H1 (cell line): ENCODE data around the gene PCDH19. TPM values are rescaled to one million over a fixed set of nuclear protein-coding genes. Genes with fewer than 3 reads are reported as not detected.

Experiments
- CTCF ChIA-PET: fragments of 300-600 bp; sonication (Branson Sonifier 250); formaldehyde crosslinking; loops from one replicate; lab custom pipeline; 2021; ENCODE audit not compliant: partially characterized antibody; lab: Charles Lee
- POLR2A ChIA-PET: fragments of 300-600 bp; sonication (Branson Sonifier 250); formaldehyde crosslinking; loops from one replicate; lab custom pipeline; 2021; ENCODE audit warnings: inconsistent platforms; ENCODE audit not compliant: partially characterized antibody; lab: Charles Lee
- DNase-seq, 2 experiments: peaks; one replicate each; pipeline versions ENCODE4 v3.0.0 to v3.0.0-alpha.2; 2010 to 2022; ENCODE audit warnings: low spot score in 2 of 2, low read depth in 1 of 2, mixed read lengths in 1 of 2
- FAIRE-seq: peaks from 2 replicates; lab custom pipeline; 2011; peaks lifted over from hg19 to GRCh38; lab: Jason Lieb, UNC
- H2AFZ ChIP-seq: 2 replicates; pipeline ENCODE4 v1.8.1; 2012; ENCODE audit warnings: low read length, inconsistent platforms
- H2AK5ac ChIP-seq: 2 replicates; pipeline ENCODE4 v1.6.1; 2013; ENCODE audit warnings: low read depth, low read length
- H2BK120ac ChIP-seq: replicated peaks from 2 replicates; pipeline ENCODE3; 2013; ENCODE audit warnings: low read depth, low read length, inconsistent platforms
- H2BK12ac ChIP-seq: 2 replicates; pipeline ENCODE4 v1.6.1; 2013; ENCODE audit warnings: low read depth, low read length
- H2BK15ac ChIP-seq: 2 replicates; pipeline ENCODE4 v1.6.1; 2013; ENCODE audit warnings: low read length
- H2BK20ac ChIP-seq: 2 replicates; pipeline ENCODE4 v1.6.1; 2013; ENCODE audit warnings: low read length
- H2BK5ac ChIP-seq: 2 replicates; pipeline ENCODE4 v1.6.1; 2013; ENCODE audit warnings: low read depth, low read length
- H3K14ac ChIP-seq: 2 replicates; pipeline ENCODE4 v1.6.1; 2013; ENCODE audit warnings: inconsistent platforms; ENCODE audit not compliant: insufficient read length
- H3K18ac ChIP-seq: 2 replicates; pipeline ENCODE4 v1.6.1; 2013; ENCODE audit warnings: low read length; ENCODE audit errors: extremely low read depth
- H3K23ac ChIP-seq: 2 replicates; pipeline ENCODE4 v1.6.1; 2013; ENCODE audit warnings: inconsistent platforms; ENCODE audit not compliant: insufficient read length
- H3K23me2 ChIP-seq: 2 replicates; pipeline ENCODE4 v1.6.1; 2013; ENCODE audit warnings: low read depth, low read length
- H3K27ac ChIP-seq: 2 replicates; pipeline ENCODE4 v1.6.1; 2011; ENCODE audit warnings: low read depth, low read length, inconsistent platforms
- H3K27me3 ChIP-seq, 4 experiments: replicated peaks in 1 of 4; 1 replicate in 1 of 4; 2 replicates in 3 of 4; pipeline versions ENCODE4 v1.6.1 to v1.8.1; 2011 to 2013; ENCODE audit warnings: low read length in 3 of 4, mild to moderate bottlenecking in 3 of 4, inconsistent platforms in 2 of 4, mixed read lengths in 2 of 4, moderate library complexity in 1 of 4; ENCODE audit not compliant: control insufficient read depth in 3 of 4, insufficient read depth in 3 of 4; ENCODE audit errors: extremely low read depth in 1 of 4
- H3K36me3 ChIP-seq, 4 experiments: 2 replicates each; pipeline versions ENCODE4 v1.6.1 to v1.8.1; 2011 to 2013; ENCODE audit warnings: mild to moderate bottlenecking in 4 of 4, low read length in 3 of 4, moderate library complexity in 2 of 4, control low read depth in 1 of 4, inconsistent platforms in 1 of 4; ENCODE audit not compliant: insufficient read depth in 4 of 4, control insufficient read depth in 2 of 4
- H3K4ac ChIP-seq: replicated peaks from 2 replicates; pipeline ENCODE3; 2013; ENCODE audit warnings: low read length, low read depth, mixed read lengths, inconsistent platforms; ENCODE audit not compliant: insufficient read length
- H3K4me1 ChIP-seq, 4 experiments: replicated peaks in 1 of 4; 1 replicate in 1 of 4; 2 replicates in 3 of 4; pipeline versions ENCODE4 v1.6.1 to v1.8.1; 2011 to 2013; ENCODE audit warnings: low read length in 3 of 4, inconsistent platforms in 2 of 4, mixed read lengths in 1 of 4; ENCODE audit not compliant: insufficient read depth in 4 of 4, control insufficient read depth in 3 of 4
- H3K4me2 ChIP-seq, 2 experiments: 2 replicates each; pipeline versions ENCODE4 v1.6.1 to v1.8.1; 2011 to 2013; ENCODE audit warnings: low read depth in 2 of 2, low read length in 2 of 2, control low read depth in 1 of 2, inconsistent platforms in 1 of 2, mild to moderate bottlenecking in 1 of 2; ENCODE audit not compliant: insufficient read depth in 1 of 2
- H3K4me3 ChIP-seq, 4 experiments: fragments of 200-600, 300-600 bp in 1 of 4; sonication (generic), shearing (Covaris generic), sonication (Bioruptor Twin) in 1 of 4; 2 replicates each; pipeline versions ENCODE4 v1.5.1 to v1.8.1; 2011 to 2016; ENCODE audit warnings: low read length in 4 of 4, low read depth in 3 of 4, control low read depth in 2 of 4, inconsistent platforms in 2 of 4, mild to moderate bottlenecking in 2 of 4, mixed read lengths in 1 of 4, moderate library complexity in 1 of 4; ENCODE audit not compliant: insufficient read depth in 2 of 4; ENCODE audit errors: extremely low read depth in 1 of 4
- H3K56ac ChIP-seq: replicated peaks from 2 replicates; pipeline ENCODE3; 2013; ENCODE audit warnings: low read depth, mild to moderate bottlenecking, mixed read lengths, low read length, inconsistent platforms; ENCODE audit not compliant: insufficient read length
- H3K79me1 ChIP-seq: 2 replicates; pipeline ENCODE4 v1.6.1; 2013; ENCODE audit warnings: low read depth, low read length, control low read depth
- H3K79me2 ChIP-seq, 2 experiments: 2 replicates each; pipeline versions ENCODE4 v1.6.1 to v1.8.1; 2012 to 2013; ENCODE audit warnings: low read length in 2 of 2, mild to moderate bottlenecking in 2 of 2, inconsistent platforms in 1 of 2; ENCODE audit not compliant: insufficient read depth in 2 of 2, control insufficient read depth in 1 of 2
- H3K9ac ChIP-seq, 4 experiments: replicated peaks in 1 of 4; 1 replicate in 1 of 4; 2 replicates in 3 of 4; pipeline versions ENCODE4 v1.6.1 to v1.8.1; 2011 to 2013; ENCODE audit warnings: low read depth in 3 of 4, low read length in 3 of 4, control low read depth in 2 of 4, mild to moderate bottlenecking in 2 of 4, moderate library complexity in 2 of 4, inconsistent platforms in 1 of 4; ENCODE audit errors: extremely low read depth in 1 of 4
- H3K9me3 ChIP-seq, 2 experiments: 2 replicates each; pipeline versions ENCODE4 v1.6.1 to v1.8.1; 2012 to 2013; ENCODE audit warnings: mild to moderate bottlenecking in 2 of 2, moderate library complexity in 2 of 2, control low read depth in 1 of 2, inconsistent platforms in 1 of 2, low read depth in 1 of 2, low read length in 1 of 2, mixed read lengths in 1 of 2; ENCODE audit not compliant: insufficient read depth in 2 of 2
- H4K20me1 ChIP-seq, 2 experiments: replicated peaks in 1 of 2; 2 replicates each; pipeline versions ENCODE3 to v1.8.1; 2011 to 2013; ENCODE audit warnings: inconsistent platforms in 2 of 2, low read length in 2 of 2, mild to moderate bottlenecking in 1 of 2; ENCODE audit not compliant: insufficient read depth in 2 of 2, control insufficient read depth in 1 of 2
- H4K5ac ChIP-seq: 2 replicates; pipeline ENCODE4 v1.6.1; 2013; ENCODE audit warnings: low read length, low read depth, mixed read lengths, inconsistent platforms; ENCODE audit not compliant: insufficient read length
- H4K8ac ChIP-seq: 2 replicates; pipeline ENCODE4 v1.8.0; 2013; ENCODE audit warnings: mild to moderate bottlenecking, moderate library complexity, low read length, inconsistent platforms; ENCODE audit not compliant: insufficient read depth; ENCODE audit errors: extremely low read depth
- H4K91ac ChIP-seq: replicated peaks from 2 replicates; pipeline ENCODE3; 2013; ENCODE audit warnings: low read length, mixed read lengths, inconsistent platforms; ENCODE audit not compliant: insufficient read length
- ATF3 ChIP-seq: IDR thresholded peaks from 2 replicates; pipeline ENCODE4 v1.6.1; 2011; ENCODE audit warnings: low read depth, mild to moderate bottlenecking, low read length; ENCODE audit not compliant: insufficient read depth
- CHD1 ChIP-seq: IDR thresholded peaks from 2 replicates; pipeline ENCODE4 v1.6.1; 2012; ENCODE audit warnings: low read depth, low read length, improper control_type of control experiment
- CTBP2 ChIP-seq: IDR thresholded peaks from 2 replicates; pipeline ENCODE4 v1.7.0; 2011; ENCODE audit warnings: borderline replicate concordance, mild to moderate bottlenecking, moderate library complexity, mixed read lengths, low read length; ENCODE audit not compliant: insufficient read depth, insufficient read length
- JUND ChIP-seq: IDR thresholded peaks from 2 replicates; pipeline ENCODE4 v1.6.1; 2011; ENCODE audit warnings: mild to moderate bottlenecking, improper control_type of control experiment, low read length
- KDM1A ChIP-seq: fragments of 200-600, 300-600 bp; sonication (generic); IDR thresholded peaks from 2 replicates; pipeline ENCODE4 v1.7.1; 2016; ENCODE audit warnings: mild to moderate bottlenecking, low read length, borderline replicate concordance
- MAFK ChIP-seq: IDR thresholded peaks from 2 replicates; pipeline ENCODE4 v1.6.1; 2012; ENCODE audit warnings: low read depth, mild to moderate bottlenecking, improper control_type of control experiment, low read length
- POLR2AphosphoS5 ChIP-seq: IDR thresholded peaks from 2 replicates; pipeline ENCODE4 v1.6.1; 2011; ENCODE audit warnings: low read depth, low read length
- SAP30 ChIP-seq: fragments of 300-600 bp; sonication (generic); IDR thresholded peaks from 2 replicates; pipeline ENCODE4 v1.7.1; 2012; ENCODE audit warnings: low read length, moderate library complexity, mild to moderate bottlenecking, inconsistent platforms; ENCODE audit not compliant: insufficient read depth, insufficient replicate concordance
- TCF12 ChIP-seq: IDR thresholded peaks from 2 replicates; pipeline ENCODE4 v1.6.1; 2011; ENCODE audit warnings: low read depth, mild to moderate bottlenecking, low read length
- WGBS, 2 experiments: shearing (Covaris generic) in 1 of 2; methylation state at CpG; one replicate each; pipeline versions ENCODE4 v1.1.6 to v1.1.7; 2013 to 2015; ENCODE audit warnings: low lambda C conversion rate in 2 of 2, mixed read lengths in 2 of 2, inconsistent platforms in 1 of 2, low coverage in 1 of 2, missing lambda C conversion rate in 1 of 2; ENCODE audit not compliant: insufficient replicate concordance in 2 of 2, insufficient coverage in 1 of 2, insufficient read length in 1 of 2; ENCODE audit errors: extremely low coverage in 1 of 2, missing lambda C conversion rate in 1 of 2; 5-methylcytosine and 5-hydroxymethylcytosine counted together
- polyA plus RNA-seq, 7 experiments: library from polyadenylated mRNA; depleted of rRNA in 3 of 7; stranded (reverse) in 5 of 7; unstranded in 2 of 7; fragments of >200 nt in 5 of 7; fragments of 200-250 nt in 2 of 7; gene quantifications; 1 replicate in 5 of 7; 2 replicates in 1 of 7; 4 replicates in 1 of 7; pipeline versions ENCODE4 v1.2.1 to v1.2.3, GENCODE V29; 2011 to 2013; ENCODE audit warnings: missing spikeins in 2 of 7, mixed read lengths in 2 of 7
- total RNA-seq: library from RNA; stranded (reverse); fragmentation: NEBNext Ultra II Directional; extraction: Animal tissue kit (Norgen Biotek cat#: 25700); gene quantifications from 2 replicates; pipeline ENCODE4 v1.2.1, GENCODE V29; 2021

PCDH19 gene
- total and polyA plus RNA-seq, 2 of the 8 experiments (the other 6 are each of a cell fraction or from before 2014, with no cell fraction given): 0.12 to 1.2 TPM

- CTCF ChIA-PET: no interaction called here
- H4K20me1 ChIP-seq: no peaks in the 10 kb centered on the region
- H4K91ac ChIP-seq: no peak overlapping the region
- no peaks in the 10 kb centered on the region for H3K4me1 ChIP-seq
- no peak overlapping the region for H2AFZ ChIP-seq
- H3K56ac ChIP-seq: no peak overlapping the region
- H3K79me1 ChIP-seq: no peaks in the 10 kb centered on the region
- H3K18ac ChIP-seq: no peak overlapping the region
- WGBS, 2 experiments: 100% methylated on average over 1 of the region's 1 CpG; no CpG with 5 or more reads in 1 of the 2 experiments
- no peak overlapping the region for H2BK20ac ChIP-seq
- FAIRE-seq: no peak
- H2AK5ac ChIP-seq: no peak overlapping the region
- no peak overlapping the region for H3K4ac ChIP-seq
- H3K4me3 ChIP-seq: no peak overlapping the region
- H3K9me3 ChIP-seq: no peaks in the 10 kb centered on the region
- no peak overlapping the region for H2BK120ac ChIP-seq
- no peaks in the 10 kb centered on the region for H3K27me3 ChIP-seq
- H2BK12ac ChIP-seq: no peak overlapping the region
- H3K36me3 ChIP-seq: no peaks in the 10 kb centered on the region
- TF ChIP-seq TCF12 (no peak), JUND (no peak), SAP30 (no peak), CTBP2 (no peak), ATF3 (no peak), POLR2AphosphoS5 (no peak), KDM1A (no peak), CHD1 (no peak), MAFK (no peak)
- H3K9ac ChIP-seq: no peak overlapping the region
- H3K4me2 ChIP-seq: no peak overlapping the region
- POLR2A ChIA-PET: no interaction called here
- H2BK15ac ChIP-seq: no peak overlapping the region
- no peak overlapping the region for H4K8ac ChIP-seq
- H3K14ac ChIP-seq: no peak overlapping the region
- no peak overlapping the region for H4K5ac ChIP-seq
- no peak overlapping the region for H3K23ac ChIP-seq
- no peaks in the 10 kb centered on the region for H3K79me2 ChIP-seq
- no peak overlapping the region for H2BK5ac ChIP-seq
- no peak for DNase-seq
- H3K27ac ChIP-seq: no peak overlapping the region
- H3K23me2 ChIP-seq: no peaks in the 10 kb centered on the region
Measured at GRCh38 chrX:100244681-100245080, 165.4 kb downstream of the PCDH19 start.
